Loucy (cell line): Measurements from ENCODE around the gene PAX7.

Experiments
- H2AFZ ChIP-seq: fragments of 200-600 bp; sonication (generic); 2 replicates; pipeline ENCODE4 v1.6.0; 2016; ENCODE audit warnings: antibody characterized with exemption, mild to moderate bottlenecking, low read length, moderate library complexity
- H3F3A ChIP-seq: fragments of 200-600 bp; 2 replicates; pipeline ENCODE4 v1.6.0; 2016; ENCODE audit warnings: antibody characterized with exemption, low read depth, mild to moderate bottlenecking
- H3K27me3 ChIP-seq: fragments of 200-600 bp; sonication (generic); 2 replicates; pipeline ENCODE4 v1.6.1; 2014; ENCODE audit warnings: low read length, mild to moderate bottlenecking; ENCODE audit not compliant: insufficient read depth, poor library complexity, severe bottlenecking
- H3K36me3 ChIP-seq: fragments of 200-600 bp; sonication (generic); 2 replicates; pipeline ENCODE4 v1.6.1; 2016; ENCODE audit warnings: low read length; ENCODE audit not compliant: insufficient read depth
- H3K4me1 ChIP-seq: fragments of 200-600 bp; sonication (generic); 2 replicates; pipeline ENCODE4 v1.5.1; 2014; ENCODE audit warnings: low read length, mild to moderate bottlenecking; ENCODE audit not compliant: insufficient read depth, poor library complexity, severe bottlenecking
- H3K4me2 ChIP-seq: fragments of 200-600 bp; sonication (generic); 2 replicates; pipeline ENCODE4 v1.6.0; 2014; ENCODE audit warnings: antibody characterized with exemption, low read length, low read depth, mild to moderate bottlenecking; ENCODE audit not compliant: poor library complexity, severe bottlenecking
- H3K4me3 ChIP-seq: fragments of 200-600 bp; sonication (generic); 2 replicates; pipeline ENCODE4 v1.5.1; 2014; ENCODE audit warnings: low read length, mild to moderate bottlenecking, mixed read lengths; ENCODE audit not compliant: poor library complexity, severe bottlenecking
- H3K79me2 ChIP-seq: fragments of 200-600 bp; sonication (generic); 2 replicates; pipeline ENCODE4 v1.6.1; 2014; ENCODE audit warnings: low read length; ENCODE audit not compliant: insufficient read depth
- H3K9ac ChIP-seq: fragments of 200-600 bp; sonication (generic); 2 replicates; pipeline ENCODE4 v1.6.0; 2014; ENCODE audit warnings: mild to moderate bottlenecking, low read depth, low read length, moderate library complexity; ENCODE audit not compliant: poor library complexity, severe bottlenecking
- H3K9me2 ChIP-seq: fragments of 200-600 bp; sonication (generic); replicated peaks from 2 replicates; pipeline ENCODE4 v1.6.1; 2016; ENCODE audit warnings: low read depth, low read length, mixed read lengths
- H3K9me3 ChIP-seq: fragments of 200-600 bp; sonication (generic); 2 replicates; pipeline ENCODE4 v1.6.1; 2014; ENCODE audit warnings: mild to moderate bottlenecking, antibody characterized with exemption, low read length, low read depth; ENCODE audit not compliant: insufficient read depth
- H4K20me1 ChIP-seq: fragments of 200-600 bp; sonication (generic); 2 replicates; pipeline ENCODE4 v1.6.0; 2014; ENCODE audit warnings: antibody characterized with exemption, low read length, mild to moderate bottlenecking; ENCODE audit not compliant: insufficient read depth, poor library complexity, severe bottlenecking
- EZH2phosphoT487 ChIP-seq: fragments of 200-600 bp; IDR thresholded peaks from 2 replicates; pipeline ENCODE4 v1.6.1; 2018; ENCODE audit warnings: antibody characterized with exemption, mild to moderate bottlenecking, moderate library complexity, borderline replicate concordance
- TF ChIP-seq, protein P1 (sequence below): fragments of 200-600 bp; sonication (generic); conservative IDR thresholded peaks from 2 replicates; pipeline ENCODE4 v1.5.1; 2014; ENCODE audit warnings: mild to moderate bottlenecking, antibody characterized with exemption, low read length

The PAX7 gene

DNA sequence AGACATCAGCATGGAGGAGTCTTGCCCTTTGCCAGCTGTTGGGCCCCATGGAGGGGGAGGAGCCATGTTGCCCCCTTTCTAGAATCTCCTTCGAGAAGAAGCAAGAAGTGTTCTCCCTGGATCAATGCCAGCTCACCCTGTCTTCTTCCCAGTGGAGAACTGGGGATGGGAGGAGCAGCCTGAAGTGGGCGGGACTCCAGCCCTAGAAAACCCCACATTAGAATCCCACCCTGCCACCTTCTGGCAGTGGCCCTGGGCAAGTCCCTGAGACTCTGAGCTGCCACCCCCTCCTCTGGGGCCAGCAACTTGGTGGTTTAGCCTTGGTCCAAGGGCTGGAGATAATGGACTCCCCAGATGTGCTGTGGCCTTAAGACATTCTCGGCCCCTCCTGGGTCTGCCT, 51.7 kb downstream of the PAX7 start:
- Histone ChIP-seq H3K27me3 (no peaks in the 10 kb centered on the region), H3K4me1 (no peaks in the 10 kb centered on the region), H3K9me2 (no peaks in the 10 kb centered on the region)

DNA sequence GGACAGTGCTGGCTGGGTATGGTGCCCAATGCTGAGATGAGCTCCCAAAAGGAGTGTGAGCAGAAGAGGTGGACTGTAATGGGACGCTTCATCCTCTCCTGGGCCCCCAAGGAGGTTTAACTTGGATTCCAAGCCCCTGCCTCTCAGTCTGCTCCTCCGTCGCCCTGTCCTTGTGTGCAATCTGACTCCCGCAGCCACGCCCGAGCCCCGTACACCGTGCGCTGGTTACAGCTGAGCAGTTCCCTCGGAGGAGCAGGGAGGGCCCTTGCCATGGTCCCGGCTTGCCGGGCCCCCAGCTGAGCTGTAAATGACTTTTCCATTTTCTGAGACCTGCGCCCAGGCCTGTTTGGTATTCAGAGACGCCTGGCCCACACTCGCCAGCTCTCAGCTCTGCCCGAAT, 53.7 kb downstream of the PAX7 start:
- Histone ChIP-seq H3K27me3 (no peaks in the 10 kb centered on the region), H3F3A (no peaks in the 10 kb centered on the region), H3K4me1 (no peaks in the 10 kb centered on the region), H3K9me2 (no peaks in the 10 kb centered on the region), H3K9ac (no peak overlapping the region), H3K79me2 (no peaks in the 10 kb centered on the region), H2AFZ (no peak overlapping the region), H4K20me1 (no peaks in the 10 kb centered on the region), H3K36me3 (no peaks in the 10 kb centered on the region), H3K9me3 (no peaks in the 10 kb centered on the region), H3K4me3 (no peak overlapping the region), H3K4me2 (no peak overlapping the region)
- TF ChIP-seq EZH2phosphoT487: no peak
- TF ChIP-seq, protein P1, sequence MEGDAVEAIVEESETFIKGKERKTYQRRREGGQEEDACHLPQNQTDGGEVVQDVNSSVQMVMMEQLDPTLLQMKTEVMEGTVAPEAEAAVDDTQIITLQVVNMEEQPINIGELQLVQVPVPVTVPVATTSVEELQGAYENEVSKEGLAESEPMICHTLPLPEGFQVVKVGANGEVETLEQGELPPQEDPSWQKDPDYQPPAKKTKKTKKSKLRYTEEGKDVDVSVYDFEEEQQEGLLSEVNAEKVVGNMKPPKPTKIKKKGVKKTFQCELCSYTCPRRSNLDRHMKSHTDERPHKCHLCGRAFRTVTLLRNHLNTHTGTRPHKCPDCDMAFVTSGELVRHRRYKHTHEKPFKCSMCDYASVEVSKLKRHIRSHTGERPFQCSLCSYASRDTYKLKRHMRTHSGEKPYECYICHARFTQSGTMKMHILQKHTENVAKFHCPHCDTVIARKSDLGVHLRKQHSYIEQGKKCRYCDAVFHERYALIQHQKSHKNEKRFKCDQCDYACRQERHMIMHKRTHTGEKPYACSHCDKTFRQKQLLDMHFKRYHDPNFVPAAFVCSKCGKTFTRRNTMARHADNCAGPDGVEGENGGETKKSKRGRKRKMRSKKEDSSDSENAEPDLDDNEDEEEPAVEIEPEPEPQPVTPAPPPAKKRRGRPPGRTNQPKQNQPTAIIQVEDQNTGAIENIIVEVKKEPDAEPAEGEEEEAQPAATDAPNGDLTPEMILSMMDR: no peak

More for the DNA sequence above, 51.7 kb downstream of the PAX7 start:
- Histone ChIP-seq H3F3A (no peaks in the 10 kb centered on the region), H2AFZ (no peak overlapping the region), H4K20me1 (no peaks in the 10 kb centered on the region), H3K9me3 (no peaks in the 10 kb centered on the region), H3K4me3 (no peak overlapping the region), H3K4me2 (no peak overlapping the region), H3K9ac (no peak overlapping the region), H3K36me3 (no peaks in the 10 kb centered on the region), H3K79me2 (no peaks in the 10 kb centered on the region)
- no peak for TF ChIP-seq EZH2phosphoT487
- TF ChIP-seq, protein P1: no peak

DNA sequence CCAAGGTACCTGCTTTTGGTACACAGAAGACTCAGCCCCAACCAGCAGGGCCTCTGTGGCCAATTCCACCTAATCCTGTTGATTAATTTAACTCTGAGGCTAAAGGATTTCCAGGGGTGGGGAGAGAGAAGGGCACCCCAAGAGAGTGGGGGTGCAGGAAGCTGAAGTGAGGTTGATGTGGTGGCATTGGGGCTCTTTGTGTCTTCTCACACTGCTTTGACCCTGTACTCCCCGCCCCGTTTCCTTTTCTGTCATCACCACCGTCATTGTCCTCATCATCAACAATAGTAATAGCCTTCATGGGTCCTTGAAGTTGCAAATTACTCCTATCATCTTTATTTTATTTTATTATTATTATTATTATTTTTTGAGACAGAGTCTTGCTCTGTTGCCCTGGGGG, 55.9 kb downstream of the PAX7 start:
- TF ChIP-seq, protein P1: no peak
- no peak for TF ChIP-seq EZH2phosphoT487
- Histone ChIP-seq H3K36me3 (no peaks in the 10 kb centered on the region), H3F3A (no peaks in the 10 kb centered on the region), H3K27me3 (no peaks in the 10 kb centered on the region), H3K9me2 (no peaks in the 10 kb centered on the region), H3K4me2 (no peak overlapping the region), H3K9ac (no peak overlapping the region), H4K20me1 (no peaks in the 10 kb centered on the region), H3K9me3 (no peaks in the 10 kb centered on the region), H3K4me3 (no peak overlapping the region), H3K79me2 (no peaks in the 10 kb centered on the region), H3K4me1 (no peaks in the 10 kb centered on the region), H2AFZ (no peak overlapping the region)
